RWPE1 (cell line): ENCODE results near the gene MUSTN1.

ENCODE experiments used
- CTCF ChIA-PET: fragments of 350-600 bp; sonication (Branson Sonifier 250); formaldehyde crosslinking; extraction: SDS; loops from one replicate; lab custom pipeline; 2021; lab: Yijun Ruan, JAX
- POLR2A ChIA-PET: fragments of 400-600 bp; formaldehyde crosslinking; extraction: SDS; loops from one replicate; lab custom pipeline; 2020; ENCODE audit warnings: antibody characterized with exemption; ENCODE audit not compliant: low non-redundant PET; lab: Yijun Ruan, JAX
- DNase-seq: peaks from one replicate; pipeline ENCODE4 v3.0.0; 2012; ENCODE audit warnings: low spot score
- H3K27ac ChIP-seq: fragments of 450-650 bp; 2 replicates; pipeline ENCODE4 v1.5.1; 2017
- CTCF ChIP-seq: fragments of 450-650 bp; conservative IDR thresholded peaks from 2 replicates; pipeline ENCODE4 v1.5.1; 2017; ENCODE audit warnings: low read depth, mild to moderate bottlenecking

MUSTN1 gene

GRCh38 chr3:52793702-52794611 is 40.9 kb downstream of the MUSTN1 start:
- no peak overlapping the region for H3K27ac ChIP-seq
- no peak for TF ChIP-seq CTCF
- CTCF ChIA-PET, result no interaction called here
- DNase-seq, result no peak
- POLR2A ChIA-PET, result no interaction called here

- no peak overlapping the region for H3K27ac ChIP-seq
- ChIA-PET CTCF (no interaction called here), POLR2A (no interaction called here)
- no peak for DNase-seq
- no peak for TF ChIP-seq CTCF
These were observed 41.7 kb downstream of the MUSTN1 start for GRCh38 chr3:52792961-52793695.

- DNase-seq, result no peak
- ChIA-PET CTCF (interaction anchor here (0.6 kb wide), 1 partner anchor 283 kb away, joined by 6 read pairs; no protein-coding TSS in a partner anchor), POLR2A (interaction anchor here (0.6 kb wide), 1 partner anchor 28 kb away, joined by 3 read pairs; no protein-coding TSS in a partner anchor)
- H3K27ac ChIP-seq, result no peak overlapping the region
- TF ChIP-seq CTCF, result no peak
These were observed 42.4 kb downstream of the MUSTN1 start for GRCh38 chr3:52792413-52792812.

- H3K27ac ChIP-seq, result no peak overlapping the region
- POLR2A ChIA-PET, result interaction anchor here (0.6 kb wide), 1 partner anchor 29 kb away, joined by 3 read pairs; no protein-coding TSS in a partner anchor
- CTCF ChIA-PET, result interaction anchor here (0.6 to 0.7 kb wide), 2 partner anchors 11 to 284 kb away, joined by 3 to 6 read pairs; no protein-coding TSS in a partner anchor
These were observed 42.9 kb downstream of the MUSTN1 start for GRCh38 chr3:52791928-52792327.

GRCh38 chr3:52791366-52791765 is 43.5 kb downstream of the MUSTN1 start:
- no peak for DNase-seq
- CTCF ChIA-PET, result interaction anchor here (0.6 to 0.7 kb wide), 2 partner anchors 11 to 55 kb away, joined by 3 read pairs; no protein-coding TSS in a partner anchor
- POLR2A ChIA-PET, result no interaction called here
- TF ChIP-seq CTCF, result no peak
- no peak overlapping the region for H3K27ac ChIP-seq

More at GRCh38 chr3:52791928-52792327, 42.9 kb downstream of the MUSTN1 start:
- no peak for DNase-seq
- TF ChIP-seq CTCF, result no peak

- ChIA-PET CTCF (interaction anchor here (0.5 kb wide), 1 partner anchor 32 kb away, joined by 3 read pairs; no protein-coding TSS in a partner anchor), POLR2A (no interaction called here)
- H3K27ac ChIP-seq, result no peak overlapping the region
- TF ChIP-seq CTCF, result no peak
- no peak for DNase-seq
These were observed 44.1 kb downstream of the MUSTN1 start for GRCh38 chr3:52790741-52791140.
